Measurements from ENCODE around the gene DCAF8L2.

GRCh38 chrX:27622883-27623282 is 32.7 kb downstream of the DCAF8L2 start:
- TF ChIP-seq POLR2AphosphoS5 (IDR thresholded peaks at IDR 0.05; ENCODE audit: insufficient read depth in 1 of 2, low read depth in 1 of 2) (no peak), CTCF (IDR thresholded peaks at IDR 0.05) (no peak)
